MM.1S (cell line): ENCODE measurements around the gene SCARB2.

Experiments
- CTCF ChIP-seq: fragments of 300-600 bp; sonication (generic); IDR thresholded peaks from 2 replicates; pipeline ENCODE4 v1.5.1; 2016; ENCODE audit warnings: antibody characterized with exemption, low read length, mixed read lengths
- EZH2 ChIP-seq: fragments of 300-600 bp; sonication (generic); optimal IDR thresholded peaks from 2 replicates; pipeline ENCODE3; 2017; ENCODE audit warnings: low read depth, mild to moderate bottlenecking, antibody characterized with exemption, low read length, mixed read lengths

- TF ChIP-seq CTCF = no peak
- no peak for TF ChIP-seq EZH2
Measured at GRCh38 chr4:76168688-76169087, 44.9 kb downstream of the SCARB2 start.
